GM23338 (cell line): ENCODE data around the gene ITGA7. TPM values are rescaled to one million over a fixed set of nuclear protein-coding genes. Genes with fewer than 3 reads are reported as not detected.

ENCODE experiments used
- ATAC-seq: fragments of 200-7000 bp; cut with Tn5 transposase; 3 replicates; pipeline ENCODE4 v1.9.1; 2020
- DNase-seq: peaks from one replicate; pipeline ENCODE4 v3.0.0-alpha.2; 2015; ENCODE audit warnings: low spot score
- H2AFZ ChIP-seq: fragments of 200-600 bp; sonication (generic); 2 replicates; pipeline ENCODE4 v1.8.0; 2016; ENCODE audit warnings: antibody characterized with exemption, mild to moderate bottlenecking, moderate library complexity
- H3F3A ChIP-seq: fragments of 200-600 bp; sonication (generic); replicated peaks from 2 replicates; pipeline ENCODE4 v1.8.0; 2017; ENCODE audit warnings: antibody characterized with exemption, mixed run types, low read depth
- H3K27ac ChIP-seq: fragments of 200-600 bp; sonication (generic); 2 replicates; pipeline ENCODE4 v1.6.1; 2016; ENCODE audit warnings: low read depth
- H3K27me3 ChIP-seq: fragments of 200-600 bp; sonication (generic); 2 replicates; pipeline ENCODE4 v1.8.0; 2016; ENCODE audit warnings: mild to moderate bottlenecking, mixed run types, moderate library complexity; ENCODE audit not compliant: insufficient read depth
- H3K36me3 ChIP-seq: fragments of 200-600 bp; sonication (generic); 2 replicates; pipeline ENCODE4 v1.8.0; 2016; ENCODE audit warnings: mild to moderate bottlenecking; ENCODE audit not compliant: insufficient read depth
- H3K4me1 ChIP-seq: fragments of 200-600 bp; sonication (generic); 2 replicates; pipeline ENCODE4 v1.8.0; 2016; ENCODE audit warnings: mild to moderate bottlenecking, moderate library complexity; ENCODE audit not compliant: insufficient read depth
- H3K4me2 ChIP-seq: fragments of 200-600 bp; sonication (generic); 2 replicates; pipeline ENCODE4 v1.7.1; 2017; ENCODE audit warnings: mixed run types
- H3K4me3 ChIP-seq: fragments of 200-600 bp; sonication (generic); 2 replicates; pipeline ENCODE4 v1.6.1; 2016; ENCODE audit warnings: mixed run types
- H3K79me2 ChIP-seq: fragments of 200-600 bp; sonication (generic); replicated peaks from 2 replicates; pipeline ENCODE4 v1.8.0; 2017; ENCODE audit warnings: mild to moderate bottlenecking; ENCODE audit not compliant: insufficient read depth
- H3K9me2 ChIP-seq: fragments of 200-600 bp; sonication (generic); 2 replicates; pipeline ENCODE4 v1.8.0; 2017; ENCODE audit not compliant: insufficient read depth
- H4K20me1 ChIP-seq: fragments of 200-600 bp; sonication (generic); replicated peaks from 2 replicates; pipeline ENCODE4 v1.8.0; 2017; ENCODE audit warnings: mild to moderate bottlenecking; ENCODE audit not compliant: insufficient read depth
- H3K27ac Mint-ChIP-seq: 2 replicates; pipeline ENCODE4 v1.8.0; 2020; ENCODE audit warnings: inconsistent platforms, mild to moderate bottlenecking, moderate library complexity, mixed read lengths
- H3K27me3 Mint-ChIP-seq: 3 replicates; pipeline ENCODE4 v1.8.0; 2022; ENCODE audit warnings: low read depth, mild to moderate bottlenecking, moderate library complexity, mixed read lengths, inconsistent platforms; ENCODE audit not compliant: insufficient read depth, poor library complexity
- H3K36me3 Mint-ChIP-seq: 3 replicates; pipeline ENCODE4 v1.8.0; 2021; ENCODE audit warnings: low read depth, mild to moderate bottlenecking, inconsistent platforms, moderate library complexity, mixed read lengths
- H3K4me1 Mint-ChIP-seq: 3 replicates; pipeline ENCODE4 v1.8.0; 2020; ENCODE audit warnings: mild to moderate bottlenecking, inconsistent platforms, mixed read lengths
- H3K4me3 Mint-ChIP-seq: 3 replicates; pipeline ENCODE4 v1.8.0; 2021; ENCODE audit warnings: moderate library complexity, mild to moderate bottlenecking, inconsistent platforms, mixed read lengths
- H3K9me3 Mint-ChIP-seq: 3 replicates; pipeline ENCODE4 v1.8.0; 2020; ENCODE audit warnings: moderate library complexity, mild to moderate bottlenecking, inconsistent platforms, mixed read lengths
- CREB1 ChIP-seq: fragments of 250-450 bp; sonication (Bioruptor Pico); IDR thresholded peaks from 2 replicates; pipeline ENCODE4 v1.5.0; 2020; ENCODE audit warnings: low read depth, mild to moderate bottlenecking, moderate library complexity
- EZH2 ChIP-seq: fragments of 200-600 bp; sonication (generic); IDR thresholded peaks from one replicate; pipeline ENCODE4 v1.8.0; 2017; ENCODE audit warnings: antibody characterized with exemption, mild to moderate bottlenecking, low read depth; ENCODE audit not compliant: unreplicated experiment
- EZH2phosphoT487 ChIP-seq: fragments of 200-600 bp; sonication (generic); IDR thresholded peaks from one replicate; pipeline ENCODE4 v1.8.1; 2018; ENCODE audit warnings: antibody characterized with exemption; ENCODE audit not compliant: unreplicated experiment
- JUNB ChIP-seq: IDR thresholded peaks from one replicate; pipeline ENCODE4 v1.6.1; 2016; ENCODE audit warnings: antibody characterized with exemption; ENCODE audit not compliant: unreplicated experiment
- NANOG ChIP-seq: IDR thresholded peaks from 2 replicates; pipeline ENCODE4 v1.6.1; 2016; ENCODE audit warnings: antibody characterized with exemption, borderline replicate concordance
- POLR2AphosphoS5 ChIP-seq: IDR thresholded peaks from 2 replicates; pipeline ENCODE4 v1.6.1; 2016; ENCODE audit warnings: antibody characterized with exemption, low read depth
- STAT1 ChIP-seq: IDR thresholded peaks from one replicate; pipeline ENCODE4 v1.6.1; 2016; ENCODE audit warnings: antibody characterized with exemption; ENCODE audit not compliant: unreplicated experiment
- polyA plus RNA-seq: library from polyadenylated mRNA; unstranded; fragments of >200 nt; fragmentation: Nextera tagmentation; extraction: Ambion mirVana; gene quantifications from 2 replicates; pipeline ENCODE4 v1.2.1, GENCODE V29; 2016
- total RNA-seq: library from RNA; depleted of rRNA; stranded (reverse); fragments of >200 nt; shearing (Covaris generic); gene quantifications from 2 replicates; pipeline ENCODE4 v1.2.3, GENCODE V29; 2014
- TF ChIP-seq, protein P1 (sequence below): IDR thresholded peaks from one replicate; pipeline ENCODE4 v1.6.1; 2018; ENCODE audit warnings: antibody characterized with exemption; ENCODE audit not compliant: unreplicated experiment
- TF ChIP-seq, protein P2 (sequence below), 2 experiments: fragments of 200-600 bp in 1 of 2; sonication (generic) in 1 of 2; conservative IDR thresholded peaks; 2 replicates each; pipeline versions ENCODE4 v1.5.1 to v1.6.1; 2016 to 2017; ENCODE audit warnings: antibody characterized with exemption in 2 of 2, low read depth in 2 of 2, mild to moderate bottlenecking in 2 of 2, moderate library complexity in 1 of 2
- TF ChIP-seq, protein P3 (sequence below): IDR thresholded peaks from 2 replicates; pipeline ENCODE4 v1.6.1; 2016; ENCODE audit warnings: antibody characterized with exemption

Gene ITGA7
- total and polyA plus RNA-seq, 2 experiments from 2014 or later, result 20.0 to 49.1 TPM

DNA sequence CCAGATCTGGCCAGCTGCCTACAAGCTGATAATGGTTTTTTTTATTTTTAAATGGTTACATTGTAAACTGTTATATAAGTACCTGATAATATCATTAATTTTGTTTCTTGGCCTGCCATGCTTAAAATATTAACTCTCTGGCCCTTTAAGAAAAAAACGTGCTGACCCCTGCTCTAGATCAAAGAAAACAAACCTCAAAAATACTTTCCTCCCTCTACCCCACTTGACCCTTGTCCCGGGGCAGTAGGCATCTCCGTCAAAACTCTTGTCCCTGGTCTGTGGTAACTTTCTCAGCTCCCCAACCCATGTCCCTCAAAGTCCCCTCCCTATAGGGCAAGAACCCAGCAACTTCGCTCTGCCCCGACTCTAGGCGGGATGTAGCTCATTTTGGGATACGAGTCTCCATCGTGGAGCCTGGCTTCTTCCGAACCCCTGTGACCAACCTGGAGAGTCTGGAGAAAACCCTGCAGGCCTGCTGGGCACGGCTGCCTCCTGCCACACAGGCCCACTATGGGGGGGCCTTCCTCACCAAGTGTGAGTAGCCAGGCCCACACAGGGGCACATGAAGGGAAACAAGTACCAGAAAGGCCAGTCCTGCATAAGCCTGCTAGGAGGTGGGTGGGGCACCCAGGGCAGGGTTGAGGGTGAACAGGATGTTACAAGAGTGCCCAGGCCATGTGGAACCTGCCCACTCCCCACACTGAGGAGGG lies 16.0 kb upstream of the ITGA7 start (continued):
- TF ChIP-seq NANOG, result no peak
- no peak for TF ChIP-seq CREB1
- TF ChIP-seq, protein P1, sequence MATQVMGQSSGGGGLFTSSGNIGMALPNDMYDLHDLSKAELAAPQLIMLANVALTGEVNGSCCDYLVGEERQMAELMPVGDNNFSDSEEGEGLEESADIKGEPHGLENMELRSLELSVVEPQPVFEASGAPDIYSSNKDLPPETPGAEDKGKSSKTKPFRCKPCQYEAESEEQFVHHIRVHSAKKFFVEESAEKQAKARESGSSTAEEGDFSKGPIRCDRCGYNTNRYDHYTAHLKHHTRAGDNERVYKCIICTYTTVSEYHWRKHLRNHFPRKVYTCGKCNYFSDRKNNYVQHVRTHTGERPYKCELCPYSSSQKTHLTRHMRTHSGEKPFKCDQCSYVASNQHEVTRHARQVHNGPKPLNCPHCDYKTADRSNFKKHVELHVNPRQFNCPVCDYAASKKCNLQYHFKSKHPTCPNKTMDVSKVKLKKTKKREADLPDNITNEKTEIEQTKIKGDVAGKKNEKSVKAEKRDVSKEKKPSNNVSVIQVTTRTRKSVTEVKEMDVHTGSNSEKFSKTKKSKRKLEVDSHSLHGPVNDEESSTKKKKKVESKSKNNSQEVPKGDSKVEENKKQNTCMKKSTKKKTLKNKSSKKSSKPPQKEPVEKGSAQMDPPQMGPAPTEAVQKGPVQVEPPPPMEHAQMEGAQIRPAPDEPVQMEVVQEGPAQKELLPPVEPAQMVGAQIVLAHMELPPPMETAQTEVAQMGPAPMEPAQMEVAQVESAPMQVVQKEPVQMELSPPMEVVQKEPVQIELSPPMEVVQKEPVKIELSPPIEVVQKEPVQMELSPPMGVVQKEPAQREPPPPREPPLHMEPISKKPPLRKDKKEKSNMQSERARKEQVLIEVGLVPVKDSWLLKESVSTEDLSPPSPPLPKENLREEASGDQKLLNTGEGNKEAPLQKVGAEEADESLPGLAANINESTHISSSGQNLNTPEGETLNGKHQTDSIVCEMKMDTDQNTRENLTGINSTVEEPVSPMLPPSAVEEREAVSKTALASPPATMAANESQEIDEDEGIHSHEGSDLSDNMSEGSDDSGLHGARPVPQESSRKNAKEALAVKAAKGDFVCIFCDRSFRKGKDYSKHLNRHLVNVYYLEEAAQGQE, result no peak
- no peak for TF ChIP-seq EZH2phosphoT487
- TF ChIP-seq POLR2AphosphoS5, result no peak
- no peak for TF ChIP-seq STAT1
- TF ChIP-seq, protein P2, sequence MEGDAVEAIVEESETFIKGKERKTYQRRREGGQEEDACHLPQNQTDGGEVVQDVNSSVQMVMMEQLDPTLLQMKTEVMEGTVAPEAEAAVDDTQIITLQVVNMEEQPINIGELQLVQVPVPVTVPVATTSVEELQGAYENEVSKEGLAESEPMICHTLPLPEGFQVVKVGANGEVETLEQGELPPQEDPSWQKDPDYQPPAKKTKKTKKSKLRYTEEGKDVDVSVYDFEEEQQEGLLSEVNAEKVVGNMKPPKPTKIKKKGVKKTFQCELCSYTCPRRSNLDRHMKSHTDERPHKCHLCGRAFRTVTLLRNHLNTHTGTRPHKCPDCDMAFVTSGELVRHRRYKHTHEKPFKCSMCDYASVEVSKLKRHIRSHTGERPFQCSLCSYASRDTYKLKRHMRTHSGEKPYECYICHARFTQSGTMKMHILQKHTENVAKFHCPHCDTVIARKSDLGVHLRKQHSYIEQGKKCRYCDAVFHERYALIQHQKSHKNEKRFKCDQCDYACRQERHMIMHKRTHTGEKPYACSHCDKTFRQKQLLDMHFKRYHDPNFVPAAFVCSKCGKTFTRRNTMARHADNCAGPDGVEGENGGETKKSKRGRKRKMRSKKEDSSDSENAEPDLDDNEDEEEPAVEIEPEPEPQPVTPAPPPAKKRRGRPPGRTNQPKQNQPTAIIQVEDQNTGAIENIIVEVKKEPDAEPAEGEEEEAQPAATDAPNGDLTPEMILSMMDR (conservative IDR thresholded peaks at IDR 0.05; ENCODE audit: low read depth in 2 of 2), result no peak

DNA sequence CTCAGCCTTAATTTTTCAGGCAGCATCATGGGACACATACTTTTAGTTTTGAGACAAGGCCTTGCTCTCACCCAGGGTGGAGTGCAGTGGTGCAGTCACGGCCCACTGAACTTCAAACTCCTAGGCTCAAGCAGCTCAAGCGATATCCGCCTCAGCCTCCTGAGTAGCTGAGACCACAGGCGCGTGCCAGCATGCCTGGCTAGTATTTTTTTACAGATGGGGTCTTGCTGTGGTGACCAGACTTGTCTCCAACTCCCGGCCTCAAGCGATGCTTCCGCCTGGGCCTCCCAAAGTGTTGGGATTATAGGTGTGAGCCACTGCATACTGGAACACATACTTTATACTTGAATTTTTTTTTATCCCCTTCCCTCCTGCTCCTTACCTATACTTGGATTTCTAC lies 15.2 kb upstream of the ITGA7 start:
- H3K9me2 ChIP-seq, result no peaks in the 10 kb centered on the region
- H3F3A ChIP-seq, result peaks cover 8% of the 10 kb centered on the region; the same call in 1 of the 2 replicates
- no peak for ATAC-seq
- H3K27me3 Mint-ChIP-seq, result peaks cover 16% of the 10 kb centered on the region
- no peaks in the 10 kb centered on the region for H3K27me3 ChIP-seq
- no peak overlapping the region for H3K27ac ChIP-seq
- peaks cover 8% of the 10 kb centered on the region; the same call in 1 of the 2 replicates for H3K36me3 ChIP-seq
- no peak for DNase-seq
- H3K79me2 ChIP-seq, result peaks cover 11% of the 10 kb centered on the region
- H4K20me1 ChIP-seq, result 0 out of 2 replicates have a peak, but pooled peaks cover 6% of the 10 kb centered on the region
- H2AFZ ChIP-seq, result no peak overlapping the region
- no peak overlapping the region for H3K4me2 ChIP-seq
- peaks cover 41% of the 10 kb centered on the region for H3K36me3 Mint-ChIP-seq
- H3K4me3 ChIP-seq, result no peak overlapping the region
- no peak overlapping the region for H3K4me3 Mint-ChIP-seq
- peaks cover 41% of the 10 kb centered on the region for H3K4me1 Mint-ChIP-seq
- H3K9me3 Mint-ChIP-seq, result no peaks in the 10 kb centered on the region
- peaks cover 27% of the 10 kb centered on the region for H3K4me1 ChIP-seq
- H3K27ac Mint-ChIP-seq, result no peak overlapping the region
- TF ChIP-seq, protein P2 (conservative IDR thresholded peaks at IDR 0.05; ENCODE audit: low read depth in 2 of 2), result no peak
- TF ChIP-seq, protein P3, sequence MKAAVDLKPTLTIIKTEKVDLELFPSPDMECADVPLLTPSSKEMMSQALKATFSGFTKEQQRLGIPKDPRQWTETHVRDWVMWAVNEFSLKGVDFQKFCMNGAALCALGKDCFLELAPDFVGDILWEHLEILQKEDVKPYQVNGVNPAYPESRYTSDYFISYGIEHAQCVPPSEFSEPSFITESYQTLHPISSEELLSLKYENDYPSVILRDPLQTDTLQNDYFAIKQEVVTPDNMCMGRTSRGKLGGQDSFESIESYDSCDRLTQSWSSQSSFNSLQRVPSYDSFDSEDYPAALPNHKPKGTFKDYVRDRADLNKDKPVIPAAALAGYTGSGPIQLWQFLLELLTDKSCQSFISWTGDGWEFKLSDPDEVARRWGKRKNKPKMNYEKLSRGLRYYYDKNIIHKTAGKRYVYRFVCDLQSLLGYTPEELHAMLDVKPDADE, result no peak
- TF ChIP-seq JUNB, result no peak
- no peak for TF ChIP-seq EZH2
- TF ChIP-seq NANOG, result no peak
- TF ChIP-seq CREB1, result no peak
- no peak for TF ChIP-seq STAT1
